SK-N-MC (cell line): ENCODE measurements around the gene FAM234A.

ENCODE experiments used
- EZH2 ChIP-seq: fragments of 200-600 bp; sonication (generic); IDR thresholded peaks from one replicate; pipeline ENCODE4 v1.6.1; 2017; ENCODE audit warnings: antibody characterized with exemption
- POLR2AphosphoS5 ChIP-seq: IDR thresholded peaks from 2 replicates; pipeline ENCODE4 v1.6.1; 2012; ENCODE audit warnings: mild to moderate bottlenecking, low read depth, low read length, borderline replicate concordance

DNA sequence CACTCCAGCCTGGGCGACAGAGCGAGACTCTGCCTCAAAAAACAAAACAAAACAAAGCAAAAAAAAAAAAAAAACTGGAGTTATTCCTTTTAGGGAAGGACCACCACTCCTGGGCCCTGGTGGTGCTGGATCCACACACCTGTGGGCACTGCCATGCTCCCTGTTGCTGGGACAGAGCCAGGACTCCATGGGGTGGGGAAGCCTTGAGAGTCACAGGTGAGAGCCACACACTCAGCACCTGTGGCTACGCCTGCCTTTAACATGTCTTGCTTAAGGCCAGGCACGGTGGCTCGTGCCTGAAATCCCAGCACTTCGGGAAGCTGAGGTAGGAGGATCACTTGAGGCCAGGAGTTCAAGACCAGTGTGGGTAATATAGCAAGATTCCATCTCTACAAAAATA lies 66.6 kb downstream of the FAM234A start:
- TF ChIP-seq EZH2 (no peak), POLR2AphosphoS5 (no peak)
